ENCODE results near the gene DDB1. TPM values are rescaled to one million over a fixed set of nuclear protein-coding genes. Genes with fewer than 3 reads are reported as not detected.

The DDB1 gene
- total RNA-seq, 1 experiment from 2014 or later, result 297 TPM

- Histone ChIP-seq H3K4me2 (ENCODE audit: insufficient read depth, insufficient read length, low read length) (no peak overlapping the region), H4K8ac (replicated peaks; ENCODE audit: insufficient read length, low read depth, low read length) (no peak overlapping the region), H3K27me3 (ENCODE audit: insufficient read depth, low read length) (no peaks in the 10 kb centered on the region), H3K79me2 (ENCODE audit: insufficient read depth, low read length) (peaks cover 28% of the 10 kb centered on the region), H2BK12ac (ENCODE audit: insufficient read length, low read depth, low read length) (no peak overlapping the region), H3K27ac (ENCODE audit: insufficient read length, low read depth, low read length) (no peak overlapping the region), H3K9ac (ENCODE audit: extremely low read depth, insufficient read length, low read length) (no peak overlapping the region), H3K56ac (ENCODE audit: insufficient read length, low read depth, low read length) (no peak overlapping the region), H2BK15ac (ENCODE audit: low read depth, low read length) (no peak overlapping the region), H4K20me1 (ENCODE audit: control insufficient read depth, insufficient read depth, insufficient read length) (no peaks in the 10 kb centered on the region), H3K18ac (ENCODE audit: insufficient read length, low read depth, low read length) (no peak overlapping the region), H3K79me1 (ENCODE audit: insufficient read depth, low read depth, low read length, poor library complexity, severe bottlenecking) (no peaks in the 10 kb centered on the region), H3K4ac (ENCODE audit: low read depth, low read length) (no peak overlapping the region), H2BK5ac (ENCODE audit: insufficient read length, low read length) (no peak overlapping the region), H4K5ac (ENCODE audit: insufficient read length, low read depth, low read length) (no peak overlapping the region), H2BK120ac (ENCODE audit: low read depth, low read length, poor library complexity, severe bottlenecking) (no peak overlapping the region), H2BK20ac (ENCODE audit: low read depth, low read length, poor library complexity, severe bottlenecking) (no peak overlapping the region), H3K23ac (ENCODE audit: insufficient read length, low read depth, low read length) (no peak overlapping the region), H3K4me1 (ENCODE audit: insufficient read depth, low read length) (peaks cover 5% of the 10 kb centered on the region; the same call in 1 of the 2 replicates), H3K14ac (ENCODE audit: insufficient read depth, low read length) (no peak overlapping the region), H3T11ph (ENCODE audit: low read length) (no peak overlapping the region), H3K23me2 (ENCODE audit: insufficient read length, low read depth, low read length, poor library complexity, severe bottlenecking) (peaks cover 13% of the 10 kb centered on the region), H4K91ac (ENCODE audit: insufficient read length, low read depth, low read length) (no peak overlapping the region), H3K9me3 (ENCODE audit: control insufficient read depth, low read depth, low read length) (no peaks in the 10 kb centered on the region), H2AFZ (ENCODE audit: low read length) (no peak overlapping the region), H2AK5ac (ENCODE audit: insufficient read length, low read length) (no peak overlapping the region)
- no peak for DNase-seq
- Mint-ChIP-seq H3K27me3 (ENCODE audit: low read depth) (no peaks in the 10 kb centered on the region), H3K9me3 (no peaks in the 10 kb centered on the region), H3K27ac (no peak overlapping the region; a peak in 1 of 7 replicates), H3K4me3 (no peak overlapping the region), H3K36me3 (ENCODE audit: insufficient read depth in 1 of 3, low read depth in 3 of 3) (peaks cover 32 to 59% (median 53%) of the 10 kb centered on the region in 3 experiments; a peak in 6 of 7 replicates), H3K4me1 (peaks cover 32 to 34% of the 10 kb centered on the region in 2 experiments)
- no CpG with 5 or more reads among the region's 4 CpGs for WGBS (ENCODE audit: extremely low coverage, insufficient read length, low lambda C conversion rate)
- TF ChIP-seq CTCF (conservative IDR thresholded peaks at IDR 0.05), result no peak
Observed at GRCh38 chr11:61329871-61330270, 3.0 kb downstream of the DDB1 start.
